GM21529 (cell line): Measurements from ENCODE around the gene CHRNA3.

Experiments used
- ATAC-seq: cut with Tn5 transposase; IDR thresholded peaks from one replicate; pipeline ENCODE4 v1.9.1; 2021; ENCODE audit not compliant: unreplicated experiment

CHRNA3 gene

GRCh38 chr15:78637776-78638435 is 17.1 kb upstream of the CHRNA3 start:
- no peak for ATAC-seq

- no peak for ATAC-seq
Measured at GRCh38 chr15:78636378-78636859, 15.6 kb upstream of the CHRNA3 start.

GRCh38 chr15:78635346-78635745 is 14.6 kb upstream of the CHRNA3 start:
- ATAC-seq: no peak

- ATAC-seq: no peak
Measured at GRCh38 chr15:78634210-78635145, 13.7 kb upstream of the CHRNA3 start.

- ATAC-seq: no peak
Measured at GRCh38 chr15:78633348-78633747, 12.6 kb upstream of the CHRNA3 start.

GRCh38 chr15:78630886-78631633 is 10.3 kb upstream of the CHRNA3 start:
- ATAC-seq: no peak

GRCh38 chr15:78629716-78630065 is 8.9 kb upstream of the CHRNA3 start:
- ATAC-seq: no peak

- no peak for ATAC-seq
Measured at GRCh38 chr15:78629031-78629715, 8.4 kb upstream of the CHRNA3 start.

- ATAC-seq: no peak
Measured at GRCh38 chr15:78628227-78628626, 7.4 kb upstream of the CHRNA3 start.

GRCh38 chr15:78627348-78627747 is 6.6 kb upstream of the CHRNA3 start:
- no peak for ATAC-seq

GRCh38 chr15:78626381-78626995 is 5.7 kb upstream of the CHRNA3 start:
- no peak for ATAC-seq

- no peak for ATAC-seq
Measured at GRCh38 chr15:78625606-78626280, 4.9 kb upstream of the CHRNA3 start.

- ATAC-seq: no peak
Measured at GRCh38 chr15:78624651-78625590, 4.1 kb upstream of the CHRNA3 start.

- no peak for ATAC-seq
Measured at GRCh38 chr15:78623786-78624497, 3.1 kb upstream of the CHRNA3 start.

GRCh38 chr15:78621810-78622402 is 1.1 kb upstream of the CHRNA3 start:
- ATAC-seq: no peak

- ATAC-seq: no peak
Measured at GRCh38 chr15:78620021-78620526, 722 bp downstream of the CHRNA3 start.
